Stimulated activated CD4-positive, alpha-beta T cell treated with anti-CD3 and anti-CD28 coated beads, Interleukin-15, amount 100 ng/mL, for 1 hour (primary cell): Measurements from ENCODE around the gene ACTG1.

Experiments used
- DNase-seq, 2 donors: peaks; one replicate each; pipeline ENCODE4 v3.0.0-alpha.2; 2020; ENCODE audit warnings: low read depth in 1 of 2, low spot score in 1 of 2

The ACTG1 gene

GRCh38 chr17:81482673-81483072 is 29.9 kb downstream of the ACTG1 start:
- no peak for DNase-seq

GRCh38 chr17:81481815-81482505 is 30.6 kb downstream of the ACTG1 start:
- DNase-seq, result no peak

GRCh38 chr17:81481073-81481799 is 31.4 kb downstream of the ACTG1 start:
- DNase-seq, result peak in 1 of 2 donors; percentile 53

GRCh38 chr17:81480140-81481072 is 32.2 kb downstream of the ACTG1 start:
- no peak for DNase-seq

- DNase-seq, result no peak
These were observed 33.2 kb downstream of the ACTG1 start for GRCh38 chr17:81479175-81480071.

- DNase-seq, result no peak
These were observed 34.5 kb downstream of the ACTG1 start for GRCh38 chr17:81478119-81478518.

GRCh38 chr17:81477173-81477572 is 35.4 kb downstream of the ACTG1 start:
- DNase-seq, result no peak

- no peak for DNase-seq
These were observed 36.0 kb downstream of the ACTG1 start for GRCh38 chr17:81476635-81477034.

GRCh38 chr17:81476097-81476496 is 36.5 kb downstream of the ACTG1 start:
- no peak for DNase-seq

GRCh38 chr17:81474958-81475357 is 37.6 kb downstream of the ACTG1 start:
- DNase-seq, result no peak

GRCh38 chr17:81473019-81473418 is 39.6 kb downstream of the ACTG1 start:
- no peak for DNase-seq

- no peak for DNase-seq
These were observed 40.7 kb downstream of the ACTG1 start for GRCh38 chr17:81471818-81472456.

GRCh38 chr17:81470944-81471817 is 41.4 kb downstream of the ACTG1 start:
- no peak for DNase-seq

GRCh38 chr17:81470270-81470943 is 42.2 kb downstream of the ACTG1 start:
- DNase-seq, result no peak

GRCh38 chr17:81469266-81469665 is 43.3 kb downstream of the ACTG1 start:
- no peak for DNase-seq

GRCh38 chr17:81468770-81469121 is 43.9 kb downstream of the ACTG1 start:
- DNase-seq, result no peak

GRCh38 chr17:81468111-81468769 is 44.4 kb downstream of the ACTG1 start:
- no peak for DNase-seq
